ENCODE results near the gene SPATA2L. TPM values are rescaled to one million over a fixed set of nuclear protein-coding genes. Genes with fewer than 3 reads are reported as not detected.

SPATA2L gene
- polyA plus RNA-seq, 1 of the 3 experiments (the other 2 are of a cell fraction), result 8.6 TPM

- TF ChIP-seq ZBTB33 (IDR thresholded peaks at IDR 0.05; ENCODE audit: borderline replicate concordance, low read depth), result no peak
These were observed 7.7 kb upstream of the SPATA2L start (continued) for GRCh38 chr16:89709166-89709565.

GRCh38 chr16:89708481-89708931 lies 7.0 kb upstream of the SPATA2L start:
- Histone ChIP-seq H3K4me1 (ENCODE audit: control insufficient read depth in 1 of 2, insufficient read depth in 2 of 2, low read depth in 1 of 2, low read length in 1 of 2) (peaks cover 0 to 3% of the 10 kb centered on the region in 2 experiments; a peak in 1 of 4 replicates), H3K4me2 (no peak overlapping the region), H2AFZ (ENCODE audit: low read depth) (no peak overlapping the region), H4K20me1 (ENCODE audit: insufficient read depth) (no peaks in the 10 kb centered on the region), H3K4me3 (ENCODE audit: low read depth in 2 of 2, low read length in 1 of 2) (no peak overlapping the region), H3K9me3 (no peaks in the 10 kb centered on the region), H3K27ac (ENCODE audit: low read depth in 2 of 2, low read length in 1 of 2) (no peak overlapping the region), H3K9ac (no peak overlapping the region), H3K27me3 (ENCODE audit: insufficient read depth) (no peaks in the 10 kb centered on the region), H3K36me3 (replicated peaks in 1 of 2; ENCODE audit: control insufficient read depth in 1 of 2, insufficient read depth in 2 of 2, low read length in 1 of 2) (no peaks in the 10 kb centered on the region), H3K9me2 (no peaks in the 10 kb centered on the region), H3K79me2 (ENCODE audit: insufficient read depth) (peaks cover 14% of the 10 kb centered on the region), H3F3A (replicated peaks; ENCODE audit: insufficient read depth) (peaks cover 5% of the 10 kb centered on the region)
- no peak for TF ChIP-seq NRF1 (IDR thresholded peaks at IDR 0.05; ENCODE audit: low read depth, low read length)
- no peak for TF ChIP-seq REST (IDR thresholded peaks at IDR 0.05; ENCODE audit: low read depth, low read length)
- TF ChIP-seq GABPA (IDR thresholded peaks at IDR 0.05; ENCODE audit: low read depth), result no peak
- no peak for TF ChIP-seq SMC3 (IDR thresholded peaks at IDR 0.05; ENCODE audit: low read depth, low read length)
- TF ChIP-seq FOXM1 (IDR thresholded peaks at IDR 0.05; ENCODE audit: low read depth), result no peak
- TF ChIP-seq JUND (IDR thresholded peaks at IDR 0.05), result no peak
- CTCF ChIA-PET, result interaction anchor here (0.9 to 3.0 kb wide), 3 partner anchors 8 to 310 kb away, joined by 3 to 14 read pairs (median 6); partner anchors contain the start of gene DBNDD1
- DNase-seq, result no peak
- POLR2A ChIA-PET, result interaction anchor here (1.7 kb wide), 1 partner anchor 9 kb away, joined by 5 read pairs; no protein-coding TSS in a partner anchor
- 100% methylated on average over 1 of the region's 19 CpGs for WGBS (ENCODE audit: low lambda C conversion rate)

- Histone ChIP-seq H3K27ac (ENCODE audit: low read depth in 2 of 2, low read length in 1 of 2) (no peak overlapping the region), H3K79me2 (ENCODE audit: insufficient read depth) (peaks cover 6% of the 10 kb centered on the region; the same call in 1 of the 2 replicates), H3K9ac (no peak overlapping the region), H3K4me2 (no peak overlapping the region), H3K9me3 (no peaks in the 10 kb centered on the region), H3K4me3 (ENCODE audit: low read depth in 2 of 2, low read length in 1 of 2) (no peak overlapping the region), H2AFZ (ENCODE audit: low read depth) (no peak overlapping the region), H3K9me2 (no peaks in the 10 kb centered on the region), H3K4me1 (ENCODE audit: control insufficient read depth in 1 of 2, insufficient read depth in 2 of 2, low read depth in 1 of 2, low read length in 1 of 2) (peaks cover 0 to 3% of the 10 kb centered on the region in 2 experiments; a peak in 1 of 4 replicates), H4K20me1 (ENCODE audit: insufficient read depth) (no peaks in the 10 kb centered on the region), H3F3A (replicated peaks; ENCODE audit: insufficient read depth) (peaks cover 7% of the 10 kb centered on the region), H3K36me3 (replicated peaks in 1 of 2; ENCODE audit: control insufficient read depth in 1 of 2, insufficient read depth in 2 of 2, low read length in 1 of 2) (no peaks in the 10 kb centered on the region), H3K27me3 (ENCODE audit: insufficient read depth) (no peaks in the 10 kb centered on the region)
- ChIA-PET CTCF (interaction anchor here (1.0 to 1.5 kb wide), 2 partner anchors 153 to 211 kb away, joined by 3 to 6 read pairs; partner anchors contain the start of gene MC1R), POLR2A (interaction anchor here (0.9 to 1.7 kb wide), 2 partner anchors 8 to 10 kb away, joined by 3 to 5 read pairs; no protein-coding TSS in a partner anchor)
- TF ChIP-seq USF2 (IDR thresholded peaks at IDR 0.05; ENCODE audit: borderline replicate concordance, low read depth, low read length) (no peak), SIN3A (IDR thresholded peaks at IDR 0.05; ENCODE audit: borderline replicate concordance, low read depth, low read length) (no peak)
- 59% methylated on average over 3 of the region's 9 CpGs for WGBS (ENCODE audit: low lambda C conversion rate)
- DNase-seq, result no peak
These were observed 6.2 kb upstream of the SPATA2L start for GRCh38 chr16:89707695-89708094.

Data from SK-N-SH (cell line).